SU-DHL-6 (cell line): ENCODE data around the gene NUP62.

Source experiments
- H2AFZ ChIP-seq: fragments of 200-600 bp; sonication (generic); 2 replicates; pipeline ENCODE4 v1.6.1; 2014; ENCODE audit warnings: low read depth, mild to moderate bottlenecking, moderate library complexity, mixed read lengths, antibody characterized with exemption, low read length; ENCODE audit not compliant: severe bottlenecking
- H3F3A ChIP-seq: fragments of 200-600 bp; shearing (Covaris generic); 2 replicates; pipeline ENCODE4 v1.6.0; 2016; ENCODE audit warnings: antibody characterized with exemption, mild to moderate bottlenecking; ENCODE audit not compliant: insufficient read depth
- H3K27ac ChIP-seq: fragments of 200-600 bp; sonication (generic); 2 replicates; pipeline ENCODE4 v1.5.1; 2016; ENCODE audit warnings: low read depth, mild to moderate bottlenecking, low read length, moderate library complexity, mixed read lengths
- H3K27me3 ChIP-seq: fragments of 200-600 bp; sonication (generic), shearing (Covaris generic); 2 replicates; pipeline ENCODE4 v1.6.0; 2014; ENCODE audit warnings: mild to moderate bottlenecking, low read length
- H3K36me3 ChIP-seq: fragments of 200-600 bp; sonication (generic); 2 replicates; pipeline ENCODE4 v1.6.1; 2014; ENCODE audit warnings: mild to moderate bottlenecking, low read length, mixed read lengths
- H3K4me2 ChIP-seq: fragments of 300-600, 200-600 bp; shearing (Covaris generic), sonication (generic); 2 replicates; pipeline ENCODE4 v1.6.0; 2014; ENCODE audit warnings: low read length, low read depth, mild to moderate bottlenecking; ENCODE audit not compliant: poor library complexity, severe bottlenecking
- H3K4me3 ChIP-seq: fragments of 200-600 bp; sonication (generic); 2 replicates; pipeline ENCODE4 v1.5.1; 2014; ENCODE audit warnings: antibody characterized with exemption, low read length, mild to moderate bottlenecking, mixed read lengths; ENCODE audit not compliant: insufficient read depth, poor library complexity, severe bottlenecking
- H3K79me2 ChIP-seq: fragments of 200-600 bp; sonication (generic); 2 replicates; pipeline ENCODE4 v1.6.1; 2014; ENCODE audit warnings: mild to moderate bottlenecking, low read length, moderate library complexity; ENCODE audit not compliant: insufficient read depth
- H3K9ac ChIP-seq: fragments of 200-600 bp; sonication (generic); 2 replicates; pipeline ENCODE4 v1.7.0; 2014; ENCODE audit warnings: mild to moderate bottlenecking, low read length
- H3K9me2 ChIP-seq: fragments of 200-600 bp; sonication (generic); replicated peaks from 2 replicates; pipeline ENCODE4 v1.6.1; 2014; ENCODE audit warnings: low read length; ENCODE audit not compliant: insufficient read depth
- H3K9me3 ChIP-seq: fragments of 200-600 bp; sonication (generic); 2 replicates; pipeline ENCODE4 v1.6.1; 2014; ENCODE audit warnings: low read length, mixed read lengths; ENCODE audit not compliant: insufficient read depth
- H4K20me1 ChIP-seq: fragments of 200-600 bp; sonication (generic); 2 replicates; pipeline ENCODE4 v1.6.1; 2014; ENCODE audit warnings: low read depth, mild to moderate bottlenecking, antibody characterized with exemption, low read length, moderate library complexity, mixed read lengths
- CTCF ChIP-seq: fragments of 200-600 bp; sonication (generic); IDR thresholded peaks from one replicate; pipeline ENCODE4 v1.5.1; 2017; ENCODE audit warnings: antibody characterized with exemption, mild to moderate bottlenecking, low read length, moderate library complexity; ENCODE audit not compliant: insufficient read depth, poor library complexity, severe bottlenecking
- EZH2phosphoT487 ChIP-seq: fragments of 200-600 bp; sonication (generic), shearing (Covaris generic); conservative IDR thresholded peaks from 2 replicates; pipeline ENCODE4 v1.6.1; 2018; ENCODE audit warnings: mild to moderate bottlenecking, antibody characterized with exemption, low read length, moderate library complexity, mixed read lengths

NUP62 gene

GRCh38 chr19:49929121-49929610 lies at the start of gene NUP62, which contains the start of gene ATF5:
TSS of gene NUP62 (minus strand) at chr19:49929504. CDS start at chr19:49909807, 19,697 bp downstream.
TSS of gene ATF5 (plus strand) at chr19:49929205. CDS start at chr19:49930851, 1,646 bp downstream.
- Histone ChIP-seq H3K9me2 (no peaks in the 10 kb centered on the region), H3K9me3 (no peaks in the 10 kb centered on the region), H2AFZ (peak within 1 kb of the TSS; percentile 25), H3K27me3 (no peaks in the 10 kb centered on the region), H3K4me2 (peak within 1 kb of the TSS; percentile 79), H4K20me1 (peaks cover 13% of the 10 kb centered on the region; the same call in 1 of the 2 replicates), H3K36me3 (peaks cover 24% of the 10 kb centered on the region), H3F3A (peaks cover 36% of the 10 kb centered on the region), H3K4me3 (peak within 1 kb of the TSS; percentile 65), H3K9ac (peak within 1 kb of the TSS; percentile 98), H3K27ac (peak within 1 kb of the TSS; percentile 91), H3K79me2 (peaks cover 68% of the 10 kb centered on the region)
- TF ChIP-seq EZH2phosphoT487 (no peak), CTCF (no peak)

- H3K9me2 ChIP-seq: no peaks in the 10 kb centered on the region
- no peak overlapping the region for H2AFZ ChIP-seq
- TF ChIP-seq EZH2phosphoT487: no peak
- TF ChIP-seq CTCF: no peak
- no peak overlapping the region for H3K4me3 ChIP-seq
- no peak overlapping the region for H3K4me2 ChIP-seq
- no peaks in the 10 kb centered on the region for H3K36me3 ChIP-seq
- no peaks in the 10 kb centered on the region for H3K9me3 ChIP-seq
- no peaks in the 10 kb centered on the region for H4K20me1 ChIP-seq
- H3K79me2 ChIP-seq: no peaks in the 10 kb centered on the region
- no peaks in the 10 kb centered on the region for H3F3A ChIP-seq
- no peaks in the 10 kb centered on the region for H3K27me3 ChIP-seq
- H3K27ac ChIP-seq: no peak overlapping the region
- H3K9ac ChIP-seq: no peak overlapping the region
Observed at GRCh38 chr19:49978324-49978723, 49.0 kb upstream of the NUP62 start.

- Histone ChIP-seq H4K20me1 (no peaks in the 10 kb centered on the region), H3K79me2 (no peaks in the 10 kb centered on the region), H3F3A (no peaks in the 10 kb centered on the region), H3K27ac (no peak overlapping the region), H3K9me2 (no peaks in the 10 kb centered on the region), H2AFZ (no peak overlapping the region), H3K27me3 (no peaks in the 10 kb centered on the region), H3K9me3 (no peaks in the 10 kb centered on the region), H3K4me3 (no peak overlapping the region), H3K36me3 (no peaks in the 10 kb centered on the region), H3K9ac (no peak overlapping the region), H3K4me2 (no peak overlapping the region)
- TF ChIP-seq EZH2phosphoT487 (no peak), CTCF (no peak)
Observed at GRCh38 chr19:49977881-49978280, 48.6 kb upstream of the NUP62 start.
